ENCODE results near the gene MAN1B1.

DNA sequence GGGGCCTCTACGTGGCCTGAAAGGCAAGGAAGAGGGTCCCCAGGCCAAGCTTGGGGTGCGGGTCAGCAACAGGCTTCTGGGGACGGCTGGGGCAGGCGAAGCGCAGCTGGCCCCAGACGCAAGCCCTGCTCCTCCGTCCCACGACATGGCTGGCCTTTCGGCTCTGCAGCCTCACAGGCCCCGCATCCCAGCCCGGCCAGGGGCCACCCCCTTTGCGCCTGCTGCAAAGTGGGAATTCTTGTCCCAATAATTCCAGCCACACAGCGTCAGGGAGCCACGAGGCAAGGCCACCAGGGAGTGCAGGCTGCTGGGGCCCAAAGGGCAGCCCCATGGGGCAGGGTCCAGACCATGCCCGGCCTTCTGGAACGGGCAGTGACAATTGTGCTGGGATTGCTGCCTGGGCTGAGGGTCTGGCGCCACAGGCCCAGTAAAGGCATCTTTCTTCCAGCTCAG, 31.8 kb upstream of the MAN1B1 start:
- TF ChIP-seq TEAD4 (IDR thresholded peaks at IDR 0.05) (no peak), TAF1 (IDR thresholded peaks at IDR 0.05; ENCODE audit: low read depth) (no peak), YY1 (IDR thresholded peaks at IDR 0.05; ENCODE audit: low read depth) (no peak)
- TF ChIP-seq, protein P1, sequence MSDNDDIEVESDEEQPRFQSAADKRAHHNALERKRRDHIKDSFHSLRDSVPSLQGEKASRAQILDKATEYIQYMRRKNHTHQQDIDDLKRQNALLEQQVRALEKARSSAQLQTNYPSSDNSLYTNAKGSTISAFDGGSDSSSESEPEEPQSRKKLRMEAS (IDR thresholded peaks at IDR 0.05) = no peak

Data from Ishikawa (cell line).